Ishikawa (cell line): ENCODE measurements around the gene ARID4B.

Source experiments
- CREB1 ChIP-seq: IDR thresholded peaks from 2 replicates; pipeline ENCODE4 v1.6.1; 2012; ENCODE audit warnings: low read depth
- EP300 ChIP-seq: IDR thresholded peaks from 2 replicates; pipeline ENCODE4 v1.6.1; 2012; ENCODE audit warnings: borderline replicate concordance
- RAD21 ChIP-seq: IDR thresholded peaks from 2 replicates; pipeline ENCODE4 v1.6.1; 2012; ENCODE audit warnings: low read depth
- TAF1 ChIP-seq: IDR thresholded peaks from 2 replicates; pipeline ENCODE4 v1.6.1; 2012; ENCODE audit warnings: low read depth, mild to moderate bottlenecking
- YY1 ChIP-seq: IDR thresholded peaks from 2 replicates; pipeline ENCODE4 v1.6.1; 2012; ENCODE audit warnings: low read depth
- TF ChIP-seq, protein P1 (sequence below): IDR thresholded peaks from 2 replicates; pipeline ENCODE4 v1.6.1; 2012; ENCODE audit warnings: low read depth, mild to moderate bottlenecking
- TF ChIP-seq, protein P2 (sequence below): IDR thresholded peaks from 2 replicates; pipeline ENCODE4 v1.6.1; 2012

DNA sequence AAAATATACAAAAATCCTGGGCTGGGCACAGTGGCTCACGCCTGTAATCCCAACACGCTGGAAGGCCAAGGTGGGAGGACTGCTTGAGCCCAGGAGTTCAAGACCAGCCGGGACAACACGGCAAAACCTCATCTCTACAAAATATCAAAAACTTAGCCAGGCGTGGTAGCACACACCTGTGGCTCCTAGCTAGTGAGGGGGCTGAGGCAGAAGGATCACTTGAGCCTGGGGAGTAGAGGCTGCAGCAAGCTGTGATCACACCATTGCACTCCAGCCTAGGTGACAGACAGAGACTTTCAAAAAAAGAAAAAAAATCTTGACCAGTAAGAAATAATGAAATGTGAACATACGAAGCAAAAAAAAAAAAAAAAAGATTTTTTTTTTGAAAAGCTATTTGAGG, 52.1 kb downstream of the ARID4B start:
- TF ChIP-seq RAD21 (no peak), YY1 (no peak), TAF1 (no peak), CREB1 (no peak), EP300 (no peak)
- TF ChIP-seq, protein P1, sequence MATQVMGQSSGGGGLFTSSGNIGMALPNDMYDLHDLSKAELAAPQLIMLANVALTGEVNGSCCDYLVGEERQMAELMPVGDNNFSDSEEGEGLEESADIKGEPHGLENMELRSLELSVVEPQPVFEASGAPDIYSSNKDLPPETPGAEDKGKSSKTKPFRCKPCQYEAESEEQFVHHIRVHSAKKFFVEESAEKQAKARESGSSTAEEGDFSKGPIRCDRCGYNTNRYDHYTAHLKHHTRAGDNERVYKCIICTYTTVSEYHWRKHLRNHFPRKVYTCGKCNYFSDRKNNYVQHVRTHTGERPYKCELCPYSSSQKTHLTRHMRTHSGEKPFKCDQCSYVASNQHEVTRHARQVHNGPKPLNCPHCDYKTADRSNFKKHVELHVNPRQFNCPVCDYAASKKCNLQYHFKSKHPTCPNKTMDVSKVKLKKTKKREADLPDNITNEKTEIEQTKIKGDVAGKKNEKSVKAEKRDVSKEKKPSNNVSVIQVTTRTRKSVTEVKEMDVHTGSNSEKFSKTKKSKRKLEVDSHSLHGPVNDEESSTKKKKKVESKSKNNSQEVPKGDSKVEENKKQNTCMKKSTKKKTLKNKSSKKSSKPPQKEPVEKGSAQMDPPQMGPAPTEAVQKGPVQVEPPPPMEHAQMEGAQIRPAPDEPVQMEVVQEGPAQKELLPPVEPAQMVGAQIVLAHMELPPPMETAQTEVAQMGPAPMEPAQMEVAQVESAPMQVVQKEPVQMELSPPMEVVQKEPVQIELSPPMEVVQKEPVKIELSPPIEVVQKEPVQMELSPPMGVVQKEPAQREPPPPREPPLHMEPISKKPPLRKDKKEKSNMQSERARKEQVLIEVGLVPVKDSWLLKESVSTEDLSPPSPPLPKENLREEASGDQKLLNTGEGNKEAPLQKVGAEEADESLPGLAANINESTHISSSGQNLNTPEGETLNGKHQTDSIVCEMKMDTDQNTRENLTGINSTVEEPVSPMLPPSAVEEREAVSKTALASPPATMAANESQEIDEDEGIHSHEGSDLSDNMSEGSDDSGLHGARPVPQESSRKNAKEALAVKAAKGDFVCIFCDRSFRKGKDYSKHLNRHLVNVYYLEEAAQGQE = no peak
- TF ChIP-seq, protein P2, sequence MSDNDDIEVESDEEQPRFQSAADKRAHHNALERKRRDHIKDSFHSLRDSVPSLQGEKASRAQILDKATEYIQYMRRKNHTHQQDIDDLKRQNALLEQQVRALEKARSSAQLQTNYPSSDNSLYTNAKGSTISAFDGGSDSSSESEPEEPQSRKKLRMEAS = no peak
